Adipocyte (in vitro differentiated cells): ENCODE results near the gene LYZL1.
A peak's percentile ranks its signal among the peaks of the same experiment; 100 is the strongest.

Experiments
- DNase-seq: peaks from one replicate; pipeline ENCODE4 v3.0.0-alpha.2; 2015; ENCODE audit warnings: low read depth
- H3K27me3 ChIP-seq: replicated peaks from 2 replicates; pipeline ENCODE4 v1.7.0; 2013; ENCODE audit warnings: mild to moderate bottlenecking, low read length, moderate library complexity; ENCODE audit not compliant: control insufficient read depth, insufficient read depth
- H3K36me3 ChIP-seq: 2 replicates; pipeline ENCODE4 v1.7.0; 2013; ENCODE audit warnings: low read length, mild to moderate bottlenecking, moderate library complexity; ENCODE audit not compliant: control insufficient read depth, insufficient read depth, severe bottlenecking
- H3K4me1 ChIP-seq: 2 replicates; pipeline ENCODE4 v1.7.0; 2013; ENCODE audit warnings: mild to moderate bottlenecking, low read length, moderate library complexity; ENCODE audit not compliant: control insufficient read depth, insufficient read depth
- H3K4me3 ChIP-seq: 2 replicates; pipeline ENCODE4 v1.7.0; 2013; ENCODE audit warnings: mild to moderate bottlenecking, low read length, moderate library complexity
- H3K9ac ChIP-seq: 2 replicates; pipeline ENCODE4 v1.7.0; 2013; ENCODE audit warnings: mild to moderate bottlenecking, low read length, moderate library complexity
- H3K9me3 ChIP-seq: 2 replicates; pipeline ENCODE4 v1.7.0; 2013; ENCODE audit warnings: mild to moderate bottlenecking, low read length, moderate library complexity; ENCODE audit not compliant: control insufficient read depth

The LYZL1 gene

GRCh38 chr10:29250066-29250465 lies 38.8 kb upstream of the LYZL1 start:
- Histone ChIP-seq H3K9ac (no peak overlapping the region), H3K9me3 (no peaks in the 10 kb centered on the region), H3K4me3 (no peak overlapping the region), H3K4me1 (peaks cover 25% of the 10 kb centered on the region), H3K27me3 (peaks cover 22% of the 10 kb centered on the region), H3K36me3 (no peaks in the 10 kb centered on the region)
- no peak for DNase-seq

- Histone ChIP-seq H3K4me3 (peak overlapping the region; percentile 33), H3K4me1 (peaks cover 49% of the 10 kb centered on the region), H3K9ac (no peak overlapping the region), H3K9me3 (no peaks in the 10 kb centered on the region), H3K36me3 (no peaks in the 10 kb centered on the region), H3K27me3 (peaks cover 21% of the 10 kb centered on the region)
- DNase-seq: no peak
Observed at GRCh38 chr10:29252811-29253689, 35.8 kb upstream of the LYZL1 start.

DNA sequence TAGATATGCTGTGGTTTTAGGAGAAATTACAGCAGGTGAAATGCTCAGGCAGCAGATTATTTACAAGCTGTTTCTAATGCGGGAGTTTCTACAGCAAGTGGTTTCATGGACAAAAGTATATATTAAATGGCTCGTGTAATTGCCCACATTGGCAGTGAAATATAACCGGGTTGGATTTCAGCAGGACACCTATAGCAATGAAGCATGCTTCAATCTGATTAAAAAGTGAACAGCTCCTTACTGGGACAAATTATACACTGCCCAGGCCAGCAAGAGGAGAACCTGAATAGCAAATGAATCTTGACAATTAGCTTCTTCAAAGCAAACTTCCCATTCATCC lies 35.2 kb upstream of the LYZL1 start:
- H3K4me3 ChIP-seq: no peak overlapping the region
- peaks cover 51% of the 10 kb centered on the region for H3K4me1 ChIP-seq
- peaks cover 21% of the 10 kb centered on the region for H3K27me3 ChIP-seq

DNA sequence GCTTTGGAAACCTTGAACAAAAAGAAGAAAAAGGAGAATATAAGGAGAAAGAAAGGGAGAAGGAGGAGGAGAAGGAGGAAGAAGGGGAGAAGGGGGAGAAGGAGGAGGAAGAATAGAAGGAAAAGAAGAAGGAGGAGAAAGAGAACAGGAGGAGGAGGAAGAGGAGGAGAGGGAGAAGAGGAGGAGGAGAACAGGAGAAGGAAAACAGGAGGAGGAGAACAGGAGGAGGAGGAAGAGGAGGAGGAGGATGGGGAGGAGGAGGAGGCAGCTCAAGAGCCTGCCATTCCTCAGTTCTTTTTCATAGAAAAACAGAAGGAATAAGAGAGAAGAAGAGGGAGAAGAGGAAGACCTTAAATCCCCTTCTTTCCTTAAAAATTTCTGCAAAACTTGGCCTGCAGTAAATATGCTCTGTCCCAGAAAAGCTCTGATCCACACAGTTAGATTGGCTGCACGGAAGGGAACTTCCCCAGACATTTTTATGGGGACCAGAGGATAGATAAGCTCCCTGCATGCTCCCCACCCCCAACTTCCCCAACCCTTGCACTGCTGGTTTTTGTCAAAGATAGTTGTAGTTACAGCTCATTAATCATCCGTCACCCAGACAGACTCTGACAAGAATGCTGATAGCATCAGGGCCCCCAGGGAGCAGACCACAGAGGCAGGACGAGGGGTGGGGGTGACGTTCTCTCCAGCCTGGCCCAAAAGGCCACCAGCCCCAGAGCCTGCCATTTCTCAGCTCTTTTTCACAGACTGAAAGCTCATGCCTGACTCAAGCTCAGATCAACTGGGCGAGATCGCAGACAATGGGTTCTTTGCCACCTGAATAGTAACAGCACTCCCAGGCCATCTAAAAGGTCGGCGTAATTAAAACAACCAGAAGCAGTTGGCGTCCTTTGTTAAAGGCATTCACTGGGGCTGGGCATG lies 34.5 kb upstream of the LYZL1 start:
- DNase-seq: peak; percentile 32
- peaks cover 21% of the 10 kb centered on the region for H3K27me3 ChIP-seq

More for the DNA sequence above, 35.2 kb upstream of the LYZL1 start:
- Histone ChIP-seq H3K36me3 (no peaks in the 10 kb centered on the region), H3K9me3 (no peaks in the 10 kb centered on the region), H3K9ac (no peak overlapping the region)
- no peak for DNase-seq

GRCh38 chr10:29255104-29255503 lies 33.8 kb upstream of the LYZL1 start:
- Histone ChIP-seq H3K36me3 (no peaks in the 10 kb centered on the region), H3K4me1 (peaks cover 51% of the 10 kb centered on the region), H3K27me3 (peaks cover 15% of the 10 kb centered on the region), H3K9me3 (peaks cover 7% of the 10 kb centered on the region), H3K4me3 (no peak overlapping the region), H3K9ac (no peak overlapping the region)
- no peak for DNase-seq

More for the DNA sequence above, 34.5 kb upstream of the LYZL1 start:
- peaks cover 51% of the 10 kb centered on the region for H3K4me1 ChIP-seq
- no peaks in the 10 kb centered on the region for H3K36me3 ChIP-seq
- peaks cover 2% of the 10 kb centered on the region for H3K9me3 ChIP-seq
- no peak overlapping the region for H3K9ac ChIP-seq
- H3K4me3 ChIP-seq: no peak overlapping the region

DNA sequence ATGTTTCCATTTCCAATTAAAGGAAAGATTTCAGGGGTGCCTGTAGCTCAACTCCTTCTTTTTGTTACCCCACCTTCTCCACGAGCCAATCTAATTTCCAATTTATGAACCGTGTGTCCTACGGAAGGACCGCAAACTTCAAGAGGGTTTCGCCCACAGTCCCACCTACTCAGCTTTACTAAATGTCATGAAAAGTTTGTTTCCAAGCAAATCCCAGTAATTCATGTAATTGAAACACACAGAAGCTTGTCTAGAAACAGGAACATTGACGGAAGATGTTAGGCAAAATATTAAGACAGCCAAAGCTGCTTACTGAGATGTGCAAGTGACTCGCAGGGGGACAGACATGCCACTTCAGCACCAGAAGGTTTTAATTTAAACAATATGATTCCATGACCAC lies 32.9 kb upstream of the LYZL1 start:
- Histone ChIP-seq H3K27me3 (peaks cover 8% of the 10 kb centered on the region), H3K9ac (no peak overlapping the region), H3K4me1 (peaks cover 51% of the 10 kb centered on the region), H3K9me3 (peaks cover 7% of the 10 kb centered on the region), H3K36me3 (no peaks in the 10 kb centered on the region), H3K4me3 (peak overlapping the region; percentile 42)
- no peak for DNase-seq

GRCh38 chr10:29256586-29256985 lies 32.3 kb upstream of the LYZL1 start:
- Histone ChIP-seq H3K4me1 (peaks cover 51% of the 10 kb centered on the region), H3K9ac (peak overlapping the region; percentile 24), H3K27me3 (peaks cover 4% of the 10 kb centered on the region), H3K9me3 (peaks cover 7% of the 10 kb centered on the region), H3K4me3 (peak overlapping the region; percentile 42), H3K36me3 (no peaks in the 10 kb centered on the region)
- peak; percentile 49 for DNase-seq

DNA sequence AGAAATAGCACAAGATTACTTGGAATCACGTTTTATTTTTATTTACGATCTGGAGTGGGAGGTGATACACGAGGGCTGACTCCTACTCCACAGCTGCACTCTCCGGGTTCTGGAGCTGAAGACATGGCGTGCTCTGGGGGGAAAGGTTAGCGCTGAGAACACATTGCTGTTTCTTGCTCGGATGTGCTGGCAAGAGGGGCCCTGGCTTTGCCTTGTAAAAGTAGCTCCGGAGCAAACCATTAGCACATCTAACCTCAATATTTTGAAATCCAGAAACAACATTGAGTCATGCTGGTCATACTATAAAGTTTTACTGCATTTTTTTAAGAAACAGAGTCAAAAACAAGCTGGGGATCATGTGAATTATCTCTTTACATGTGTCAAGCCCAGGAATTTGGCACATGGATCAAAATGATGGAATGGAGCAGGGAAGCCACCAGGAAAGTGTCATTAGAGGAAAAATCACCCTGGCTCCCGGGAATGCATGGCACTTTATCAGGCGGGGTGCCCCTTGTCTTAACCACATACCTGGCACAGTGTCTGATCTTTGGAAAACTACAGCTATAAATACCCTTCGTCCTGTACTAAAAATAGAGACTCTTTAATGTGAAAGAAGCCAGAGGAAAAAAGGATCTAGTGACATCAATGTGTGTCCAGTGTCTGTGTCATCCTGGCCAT lies 31.6 kb upstream of the LYZL1 start:
- Histone ChIP-seq H3K9ac (peak overlapping the region; percentile 24), H3K36me3 (no peaks in the 10 kb centered on the region), H3K27me3 (peaks cover under 1% of the 10 kb centered on the region), H3K4me1 (peaks cover 51% of the 10 kb centered on the region), H3K9me3 (peaks cover 7% of the 10 kb centered on the region), H3K4me3 (peak overlapping the region; percentile 42)
- DNase-seq: peak; percentile 94

GRCh38 chr10:29257784-29258135 lies 31.1 kb upstream of the LYZL1 start:
- H3K27me3 ChIP-seq: peaks cover 5% of the 10 kb centered on the region
- H3K9me3 ChIP-seq: peaks cover 7% of the 10 kb centered on the region
- H3K4me3 ChIP-seq: no peak overlapping the region
- H3K36me3 ChIP-seq: no peaks in the 10 kb centered on the region
- no peak for DNase-seq
- peak overlapping the region; percentile 3 for H3K9ac ChIP-seq
- peaks cover 48% of the 10 kb centered on the region for H3K4me1 ChIP-seq

DNA sequence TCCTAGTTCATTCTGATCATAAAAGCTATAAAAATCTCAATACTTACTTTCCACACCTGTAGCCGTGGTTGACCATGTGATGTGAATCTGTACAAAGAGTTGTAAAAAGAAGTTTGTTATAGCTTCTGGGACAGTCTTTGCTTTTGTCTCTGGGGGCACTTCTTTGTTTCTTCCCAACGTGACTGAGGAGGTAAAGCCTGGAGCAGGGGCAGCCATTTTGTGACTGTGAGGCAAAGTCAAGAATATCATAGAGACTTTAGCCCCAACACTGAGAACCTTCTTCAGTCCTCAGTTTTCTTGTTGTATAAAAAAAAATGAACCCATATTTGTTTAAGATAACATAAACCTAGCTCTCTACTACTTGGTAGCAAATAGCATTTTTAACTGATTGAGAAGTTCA lies 29.4 kb upstream of the LYZL1 start:
- Histone ChIP-seq H3K9ac (no peak overlapping the region), H3K4me3 (no peak overlapping the region), H3K4me1 (peaks cover 30% of the 10 kb centered on the region), H3K27me3 (peaks cover 16% of the 10 kb centered on the region), H3K36me3 (no peaks in the 10 kb centered on the region), H3K9me3 (peaks cover 7% of the 10 kb centered on the region)
- DNase-seq: no peak

DNA sequence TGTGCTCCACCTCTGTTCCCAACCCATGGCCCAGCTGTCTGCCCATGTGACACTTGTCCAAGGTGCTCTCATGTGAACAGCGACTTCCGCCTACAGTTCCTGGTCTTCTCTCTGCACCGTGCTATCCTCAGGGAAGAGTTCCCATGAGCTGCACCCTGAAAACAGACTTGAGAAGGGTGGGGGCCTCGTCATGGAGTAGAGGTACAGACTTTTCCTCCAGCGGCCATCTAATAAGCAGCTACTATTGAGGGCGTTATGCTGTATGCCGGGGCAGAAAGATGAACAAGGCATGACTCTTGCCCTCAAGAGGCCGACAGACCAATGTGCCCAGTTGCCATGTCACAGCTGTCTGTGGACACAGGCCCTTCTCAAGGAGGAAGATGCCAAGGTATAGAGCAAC lies 25.4 kb upstream of the LYZL1 start:
- no peak for DNase-seq
- peaks cover 16% of the 10 kb centered on the region for H3K27me3 ChIP-seq
- peaks cover 7% of the 10 kb centered on the region for H3K9me3 ChIP-seq
- H3K4me1 ChIP-seq: no peaks in the 10 kb centered on the region
- H3K4me3 ChIP-seq: no peak overlapping the region
- no peaks in the 10 kb centered on the region for H3K36me3 ChIP-seq
- H3K9ac ChIP-seq: no peak overlapping the region
